Neuron (in vitro differentiated cells): ENCODE results near the gene NCAN.
"Not testable (repeated sequence)": the region's sequence is repeated elsewhere in the genome, so short reads cannot be mapped to it uniquely, and the experiment has no call there.

ENCODE experiments used
- H2AFZ ChIP-seq: one replicate; pipeline ENCODE4 v1.6.1; 2013; ENCODE audit warnings: low read depth, mild to moderate bottlenecking, inconsistent platforms, low read length, moderate library complexity
- H3K27me3 ChIP-seq: one replicate; pipeline ENCODE4 v1.6.1; 2013; ENCODE audit warnings: low read length; ENCODE audit not compliant: insufficient read depth
- H3K36me3 ChIP-seq: one replicate; pipeline ENCODE4 v1.6.1; 2013; ENCODE audit warnings: low read length; ENCODE audit not compliant: insufficient read depth
- H3K4me1 ChIP-seq: one replicate; pipeline ENCODE4 v1.6.1; 2013; ENCODE audit warnings: low read length; ENCODE audit not compliant: insufficient read depth
- H3K4me3 ChIP-seq: 2 replicates; pipeline ENCODE4 v1.5.1; 2013; ENCODE audit warnings: mild to moderate bottlenecking, low read length, moderate library complexity
- H3K9me3 ChIP-seq: one replicate; pipeline ENCODE4 v1.6.1; 2013; ENCODE audit warnings: low read length

The NCAN gene

DNA sequence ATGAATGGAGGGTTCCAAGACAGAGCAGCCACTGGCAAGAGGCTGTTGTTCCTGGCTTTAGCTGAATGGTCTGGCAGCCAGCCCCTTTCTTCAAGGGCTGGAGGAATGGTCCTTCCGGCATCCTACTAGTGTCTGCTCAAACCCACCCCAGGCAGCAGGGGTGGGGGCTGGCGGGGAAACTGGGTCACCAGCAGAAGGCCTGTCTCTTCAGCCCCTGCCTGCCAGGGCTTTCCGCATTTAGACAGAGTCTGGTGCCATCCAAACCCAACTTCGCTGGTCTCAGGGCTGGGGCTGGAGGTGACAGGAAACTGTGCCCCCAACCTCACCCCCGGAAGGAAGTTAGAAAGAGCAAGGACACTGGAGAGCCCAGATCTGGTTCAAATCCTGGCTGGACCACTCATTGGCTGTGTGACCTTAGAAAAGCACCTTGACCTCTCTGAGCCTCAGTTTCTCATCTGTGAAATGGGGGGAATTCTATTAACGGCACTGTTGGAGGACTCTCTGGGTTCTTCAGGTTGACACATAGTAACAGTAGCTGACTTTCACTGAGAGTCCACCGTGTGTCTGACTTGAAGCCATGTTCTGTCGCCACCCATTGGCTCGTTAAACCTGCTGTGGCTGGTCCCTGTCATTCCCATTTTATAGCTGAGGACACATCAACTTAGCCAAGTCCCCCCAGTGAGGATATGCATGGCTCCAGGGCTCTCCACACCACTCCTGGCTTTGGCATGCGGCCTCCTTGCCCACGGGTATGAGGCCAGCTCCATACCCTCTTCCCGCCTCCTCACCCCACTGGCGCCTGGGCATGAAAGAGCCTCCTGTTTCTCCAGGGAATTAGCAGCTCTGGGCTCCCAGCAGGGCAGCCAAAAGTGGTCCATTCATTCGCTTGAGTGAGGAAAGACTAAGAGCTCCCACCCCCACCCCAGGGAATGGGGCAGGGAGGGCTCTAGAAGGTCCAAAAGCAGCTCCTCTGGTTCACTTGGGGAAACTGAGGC is 6.0 kb upstream of the NCAN start:
- H3K4me1 ChIP-seq = peaks cover 12% of the 10 kb centered on the region
- H3K9me3 ChIP-seq = no peaks in the 10 kb centered on the region
- no peaks in the 10 kb centered on the region for H3K27me3 ChIP-seq
- H3K36me3 ChIP-seq = peaks cover 5% of the 10 kb centered on the region
- H3K4me3 ChIP-seq = no peak overlapping the region
- no peak overlapping the region for H2AFZ ChIP-seq

DNA sequence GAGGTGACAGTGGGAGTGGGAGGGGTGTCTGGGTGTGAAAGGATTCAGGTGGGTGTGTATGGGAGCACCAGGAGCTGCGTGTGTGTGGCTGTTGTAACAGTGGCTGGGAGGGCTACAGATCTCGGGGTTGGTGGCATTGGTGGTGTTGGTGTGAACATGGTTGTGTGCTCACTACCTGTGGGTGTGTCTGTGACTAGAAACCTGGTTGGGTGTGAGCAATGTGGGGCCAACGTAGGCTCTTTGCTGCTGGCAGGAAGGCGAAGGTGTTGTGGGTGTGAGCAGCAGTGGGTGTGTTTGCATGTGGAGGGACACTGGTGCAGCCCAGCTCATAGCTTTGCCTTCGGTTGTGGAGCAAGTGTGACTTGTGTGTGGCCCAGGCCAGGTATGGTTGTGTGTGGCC is 4.8 kb upstream of the NCAN start:
- Histone ChIP-seq H3K36me3 (no peaks in the 10 kb centered on the region), H3K4me3 (no peak overlapping the region), H2AFZ (no peak overlapping the region), H3K9me3 (no peaks in the 10 kb centered on the region), H3K4me1 (peaks cover 12% of the 10 kb centered on the region), H3K27me3 (no peaks in the 10 kb centered on the region)

DNA sequence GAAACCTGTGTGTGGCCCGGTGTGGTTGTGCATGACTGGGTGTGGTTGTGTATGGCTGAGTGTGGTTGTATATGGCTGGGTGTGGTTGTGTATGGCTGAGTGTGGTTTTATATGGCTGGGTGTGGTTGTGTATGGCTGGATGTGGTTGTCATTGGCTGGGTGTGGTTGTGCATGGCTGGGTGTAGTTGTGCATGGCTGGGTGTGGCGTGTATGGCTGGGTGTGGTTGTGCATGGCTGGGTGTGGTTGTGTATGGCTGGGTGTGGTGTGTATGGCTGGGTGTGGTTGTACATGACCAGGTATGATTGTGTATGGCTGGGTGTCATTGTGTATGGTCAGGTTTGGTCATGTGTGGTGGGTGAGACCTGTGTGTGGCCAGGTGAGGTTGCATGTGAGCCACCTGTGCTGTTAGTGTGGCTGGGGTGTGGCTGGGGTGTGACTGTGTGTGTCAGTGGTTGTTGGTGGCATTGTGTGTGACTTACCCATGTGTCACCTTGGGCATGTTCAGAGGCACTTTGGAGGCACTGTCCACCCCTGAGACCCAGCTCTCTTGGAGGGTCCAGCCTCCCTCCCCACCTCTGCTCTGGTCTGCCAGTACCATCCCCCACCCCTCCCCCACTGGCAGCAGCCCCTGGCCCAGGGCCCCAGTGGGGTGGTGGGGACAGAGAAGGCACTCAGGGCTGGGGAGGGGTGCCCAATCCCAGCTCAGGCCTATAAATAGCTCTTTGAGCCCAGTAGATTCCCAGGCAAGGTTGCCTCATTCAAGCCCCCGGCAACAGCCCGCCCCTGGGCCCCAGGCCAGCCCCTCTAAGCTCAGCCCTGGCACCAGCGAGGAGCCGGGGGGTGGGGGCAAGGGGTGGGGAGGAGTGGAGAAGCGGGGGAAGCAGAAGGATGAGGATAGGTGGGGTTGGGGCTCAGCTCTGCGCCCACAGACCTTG is 3.9 kb upstream of the NCAN start:
- no peaks in the 10 kb centered on the region for H3K27me3 ChIP-seq
- no peak overlapping the region for H3K4me3 ChIP-seq
- peaks cover 13% of the 10 kb centered on the region for H3K4me1 ChIP-seq
- H2AFZ ChIP-seq = no peak overlapping the region
- H3K9me3 ChIP-seq = no peaks in the 10 kb centered on the region
- no peaks in the 10 kb centered on the region for H3K36me3 ChIP-seq

DNA sequence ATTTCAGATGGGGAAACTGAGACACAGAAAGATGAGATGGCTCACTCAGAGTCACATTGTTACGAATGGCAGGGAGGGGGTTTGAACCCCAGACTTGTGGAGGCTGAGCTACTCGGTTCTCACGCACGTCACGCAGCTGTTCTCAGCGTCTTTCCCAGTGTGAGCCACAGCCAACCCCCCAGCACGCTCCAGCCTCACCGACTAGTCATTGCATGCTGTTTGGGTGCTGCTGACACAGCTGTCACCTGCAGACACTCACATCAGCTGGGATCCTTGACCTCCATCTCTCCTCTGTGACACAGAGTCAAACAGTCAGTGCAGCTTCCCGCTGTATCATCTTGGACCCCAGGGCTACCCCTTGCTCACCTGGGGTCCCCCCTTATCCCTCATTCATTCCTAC is 2.4 kb upstream of the NCAN start:
- Histone ChIP-seq H3K36me3 (no peaks in the 10 kb centered on the region), H3K27me3 (no peaks in the 10 kb centered on the region), H3K9me3 (no peaks in the 10 kb centered on the region), H3K4me3 (no peak overlapping the region), H2AFZ (no peak overlapping the region), H3K4me1 (peaks cover 26% of the 10 kb centered on the region)

DNA sequence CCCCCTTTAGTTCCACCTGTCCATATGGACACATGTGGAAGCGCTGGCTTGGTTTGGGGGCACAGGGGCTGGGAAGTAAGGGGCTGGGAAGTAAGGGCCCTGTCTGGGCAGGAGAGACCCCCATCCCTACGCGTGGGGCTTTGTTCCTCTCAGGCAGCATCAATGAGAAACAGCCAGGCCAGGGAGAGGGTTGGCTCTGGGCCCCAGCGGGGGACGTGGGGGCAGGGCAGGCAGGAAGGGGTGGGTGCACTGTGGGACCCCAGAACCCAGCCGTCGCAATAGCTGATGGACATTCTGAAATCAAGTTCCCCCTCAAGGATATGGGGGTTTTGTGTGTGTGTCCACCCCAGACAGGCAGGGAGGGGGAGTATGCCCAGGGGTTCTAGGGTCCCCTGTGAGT is 1.2 kb downstream of the NCAN start:
- Histone ChIP-seq H3K36me3 (peaks cover 16% of the 10 kb centered on the region), H2AFZ (no peak overlapping the region), H3K4me1 (peaks cover 27% of the 10 kb centered on the region), H3K9me3 (no peaks in the 10 kb centered on the region), H3K4me3 (peak overlapping the region; percentile 74), H3K27me3 (no peaks in the 10 kb centered on the region)

DNA sequence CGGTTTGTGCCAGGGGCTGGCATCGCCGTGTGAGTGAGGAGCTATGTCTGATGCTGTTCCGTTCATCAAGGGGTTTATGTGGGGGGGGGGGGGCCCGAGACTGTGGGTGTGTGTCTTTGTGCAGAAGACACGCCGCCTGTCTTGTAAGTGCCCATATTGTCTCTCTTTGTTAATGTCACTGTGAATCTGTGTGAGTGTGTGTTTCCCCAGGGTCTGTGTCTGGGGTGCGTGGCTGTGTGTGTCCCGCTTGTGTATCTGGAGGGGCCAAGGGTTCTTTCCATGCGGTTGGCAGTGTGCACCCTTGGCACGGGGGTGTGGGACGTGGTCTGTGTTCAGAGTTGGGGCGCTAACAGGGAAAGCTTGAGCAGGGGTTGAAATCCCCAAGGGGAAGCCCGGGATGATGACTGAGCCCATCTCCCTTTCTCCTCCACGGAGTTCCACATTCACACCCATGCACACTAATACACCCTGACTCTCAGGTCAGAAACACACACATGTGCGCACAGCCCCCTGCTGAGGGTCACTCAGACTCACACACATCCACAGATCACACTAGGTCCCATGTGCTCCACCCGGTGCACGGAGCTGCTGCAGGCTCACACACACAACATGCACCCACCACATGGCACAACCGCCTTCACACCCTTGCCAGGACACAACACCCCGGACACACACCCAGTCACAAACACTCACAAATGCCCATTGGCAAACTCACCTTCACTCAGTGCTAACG is 1.8 kb downstream of the NCAN start:
- H3K36me3 ChIP-seq = peaks cover 16% of the 10 kb centered on the region

DNA sequence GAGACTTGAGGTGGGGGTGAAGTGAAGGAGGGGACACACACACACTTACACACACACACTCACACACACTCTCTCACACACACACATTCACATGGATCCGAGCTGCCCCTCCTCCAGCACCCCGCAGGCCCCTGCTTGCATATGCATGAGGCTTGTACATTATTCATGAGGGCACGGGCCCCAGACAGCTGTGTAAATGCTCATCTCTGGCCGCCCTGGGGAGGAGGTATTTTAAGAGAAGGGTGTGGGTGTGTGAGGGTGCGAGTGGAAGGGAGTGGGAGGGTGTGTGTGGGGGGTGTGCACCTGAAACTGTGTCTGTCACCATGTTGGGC is 2.4 kb downstream of the NCAN start:
- peaks cover 17% of the 10 kb centered on the region for H3K36me3 ChIP-seq
- H3K4me1 ChIP-seq = peaks cover 27% of the 10 kb centered on the region
- peak overlapping the region; percentile 74 for H3K4me3 ChIP-seq
- H2AFZ ChIP-seq = no peak overlapping the region
- H3K27me3 ChIP-seq = no peaks in the 10 kb centered on the region
- H3K9me3 ChIP-seq = no peaks in the 10 kb centered on the region

More for the DNA sequence above, 1.8 kb downstream of the NCAN start:
- H3K27me3 ChIP-seq = no peaks in the 10 kb centered on the region
- no peaks in the 10 kb centered on the region for H3K9me3 ChIP-seq
- peak overlapping the region; percentile 74 for H3K4me3 ChIP-seq
- peaks cover 27% of the 10 kb centered on the region for H3K4me1 ChIP-seq
- no peak overlapping the region for H2AFZ ChIP-seq

DNA sequence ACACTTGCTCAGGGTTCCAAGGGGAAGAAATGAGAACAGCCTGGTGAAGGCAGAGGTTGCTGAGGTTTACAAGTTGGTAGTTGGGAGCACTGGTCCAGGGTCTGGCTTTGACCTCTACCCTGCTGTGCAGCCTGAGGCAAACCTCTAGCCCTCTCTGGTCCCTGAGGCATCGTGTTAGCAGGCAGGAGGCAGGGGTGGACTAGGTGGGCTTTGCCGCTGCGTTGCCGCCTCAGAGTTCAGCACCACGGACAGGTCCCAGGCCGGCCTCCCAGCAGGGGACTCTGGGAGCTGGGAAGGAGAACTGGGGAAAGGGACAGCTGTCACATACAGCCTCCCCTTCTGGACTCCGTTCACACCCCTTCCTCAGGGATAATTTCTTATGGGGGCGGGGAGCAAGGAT is 3.1 kb downstream of the NCAN start:
- H3K36me3 ChIP-seq = peaks cover 20% of the 10 kb centered on the region
- no peak overlapping the region for H3K4me3 ChIP-seq
- no peaks in the 10 kb centered on the region for H3K27me3 ChIP-seq
- no peaks in the 10 kb centered on the region for H3K9me3 ChIP-seq
- H3K4me1 ChIP-seq = peaks cover 27% of the 10 kb centered on the region
- H2AFZ ChIP-seq = no peak overlapping the region

DNA sequence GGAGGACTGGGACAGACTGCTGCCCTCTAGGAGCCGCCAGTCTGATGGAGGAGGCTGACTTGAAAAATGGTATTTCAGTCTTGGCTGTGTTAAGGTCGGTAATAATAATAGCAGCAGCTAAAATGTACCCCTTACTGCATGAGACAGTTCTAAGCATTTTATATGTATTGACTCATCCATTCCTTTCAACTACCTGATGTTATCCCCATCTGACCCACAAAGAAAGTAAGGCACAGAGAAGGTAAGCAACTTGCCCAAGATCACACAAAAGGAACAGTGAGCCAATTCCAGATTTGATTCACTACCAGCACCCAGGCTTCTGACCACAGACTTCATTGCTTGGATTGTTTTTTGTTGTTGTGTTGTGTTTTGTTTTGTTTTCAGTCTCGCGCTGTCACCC is 4.0 kb downstream of the NCAN start:
- peaks cover 27% of the 10 kb centered on the region for H3K4me1 ChIP-seq
- no peak overlapping the region for H2AFZ ChIP-seq
- peaks cover 20% of the 10 kb centered on the region for H3K36me3 ChIP-seq
- no peaks in the 10 kb centered on the region for H3K9me3 ChIP-seq
- no peaks in the 10 kb centered on the region for H3K27me3 ChIP-seq
- no peak overlapping the region for H3K4me3 ChIP-seq

DNA sequence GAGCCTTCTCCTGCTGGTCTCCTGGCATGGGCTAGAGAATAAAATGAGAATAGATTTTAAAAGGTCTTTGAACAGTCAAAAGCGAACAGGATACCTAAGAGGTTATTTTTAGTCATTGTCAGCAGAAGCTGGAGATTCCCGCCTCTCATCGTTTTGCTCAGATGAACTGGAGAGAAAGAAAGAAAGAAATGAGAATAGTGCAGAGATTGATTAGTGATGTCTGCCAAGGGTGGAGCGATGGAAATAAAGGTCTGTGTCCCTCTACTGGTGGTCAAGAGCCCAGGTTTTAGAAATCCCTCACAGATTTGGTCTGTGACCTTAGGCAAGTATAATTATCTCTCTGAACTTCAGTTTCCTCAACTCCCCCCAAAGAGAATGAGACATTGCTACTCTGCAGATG is 5.3 kb downstream of the NCAN start:
- Histone ChIP-seq H3K4me3 (no peak overlapping the region), H3K36me3 (peaks cover 31% of the 10 kb centered on the region), H2AFZ (no peak overlapping the region), H3K4me1 (peaks cover 27% of the 10 kb centered on the region), H3K9me3 (no peaks in the 10 kb centered on the region), H3K27me3 (no peaks in the 10 kb centered on the region)

DNA sequence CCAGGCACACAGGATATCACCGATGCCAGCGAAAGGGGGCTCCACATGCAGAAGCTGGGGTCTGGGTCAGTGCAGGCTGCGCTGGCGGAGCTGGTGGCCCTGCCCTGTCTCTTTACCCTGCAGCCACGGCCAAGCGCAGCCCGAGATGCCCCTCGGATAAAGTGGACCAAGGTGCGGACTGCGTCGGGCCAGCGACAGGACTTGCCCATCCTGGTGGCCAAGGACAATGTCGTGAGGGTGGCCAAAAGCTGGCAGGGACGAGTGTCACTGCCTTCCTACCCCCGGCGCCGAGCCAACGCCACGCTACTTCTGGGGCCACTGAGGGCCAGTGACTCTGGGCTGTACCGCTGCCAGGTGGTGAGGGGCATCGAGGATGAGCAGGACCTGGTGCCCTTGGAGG is 7.2 kb downstream of the NCAN start:
- no peak overlapping the region for H2AFZ ChIP-seq
- H3K36me3 ChIP-seq = peaks cover 45% of the 10 kb centered on the region
- no peak overlapping the region for H3K4me3 ChIP-seq
- no peaks in the 10 kb centered on the region for H3K27me3 ChIP-seq
- peaks cover 3% of the 10 kb centered on the region for H3K9me3 ChIP-seq
- H3K4me1 ChIP-seq = peaks cover 10% of the 10 kb centered on the region

DNA sequence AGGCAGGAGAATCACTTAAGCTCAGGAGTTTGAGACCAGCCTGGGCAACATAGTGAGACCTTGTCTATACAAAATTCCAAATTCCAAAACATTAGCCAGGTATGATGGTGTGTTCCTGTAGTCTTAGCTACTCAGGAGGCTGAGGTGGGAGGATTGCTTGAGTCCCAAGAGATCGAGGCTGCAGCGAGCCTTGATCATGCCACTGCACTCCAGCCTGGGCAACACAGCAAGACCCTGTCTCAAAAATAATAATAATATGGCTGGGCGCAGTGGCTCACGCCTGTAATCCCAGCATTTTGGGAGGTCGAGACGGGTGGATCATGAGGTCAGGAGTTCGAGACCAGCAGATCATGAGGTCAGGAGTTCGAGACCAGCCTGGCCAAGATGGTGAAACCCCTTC is 9.2 kb downstream of the NCAN start:
- H3K27me3 ChIP-seq, H2AFZ ChIP-seq, H3K4me1 ChIP-seq, H3K4me3 ChIP-seq, H3K9me3 ChIP-seq: not testable (repeated sequence)
- peaks cover 55% of the 10 kb centered on the region for H3K36me3 ChIP-seq

DNA sequence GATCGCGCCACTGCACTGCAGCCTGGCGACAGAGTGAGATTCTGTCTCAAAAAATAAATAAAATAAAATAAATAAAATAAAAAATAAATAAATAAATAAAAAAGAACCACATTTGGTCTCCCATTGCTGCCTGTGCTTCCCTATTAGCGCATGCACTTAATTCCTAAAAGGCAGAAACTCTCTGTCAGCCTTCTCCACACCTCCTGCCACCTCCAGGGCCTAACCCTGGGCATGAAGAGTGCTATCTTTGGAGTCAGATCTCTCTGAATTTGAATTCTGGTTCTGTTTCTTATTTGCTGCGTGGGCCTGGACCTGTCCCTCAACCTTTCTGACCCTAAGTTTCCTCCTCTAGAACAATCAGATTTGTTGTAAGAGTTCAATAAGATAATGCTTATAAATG is 11.3 kb downstream of the NCAN start:
- Histone ChIP-seq H3K4me1 (no peaks in the 10 kb centered on the region), H3K36me3 (peaks cover 67% of the 10 kb centered on the region), H2AFZ (no peak overlapping the region), H3K9me3 (peaks cover 6% of the 10 kb centered on the region), H3K4me3 (no peak overlapping the region), H3K27me3 (no peaks in the 10 kb centered on the region)
